Stimulated activated CD8-positive, alpha-beta memory T cell treated with anti-CD3 and anti-CD28 coated beads, Interleukin-4, amount 100 ng/mL, for 24 hours (primary cell): ENCODE data around the gene CD93.

Experiments
- DNase-seq: peaks from one replicate; pipeline ENCODE4 v3.0.0-alpha.2; 2020; ENCODE audit warnings: low read depth

Gene CD93

DNA sequence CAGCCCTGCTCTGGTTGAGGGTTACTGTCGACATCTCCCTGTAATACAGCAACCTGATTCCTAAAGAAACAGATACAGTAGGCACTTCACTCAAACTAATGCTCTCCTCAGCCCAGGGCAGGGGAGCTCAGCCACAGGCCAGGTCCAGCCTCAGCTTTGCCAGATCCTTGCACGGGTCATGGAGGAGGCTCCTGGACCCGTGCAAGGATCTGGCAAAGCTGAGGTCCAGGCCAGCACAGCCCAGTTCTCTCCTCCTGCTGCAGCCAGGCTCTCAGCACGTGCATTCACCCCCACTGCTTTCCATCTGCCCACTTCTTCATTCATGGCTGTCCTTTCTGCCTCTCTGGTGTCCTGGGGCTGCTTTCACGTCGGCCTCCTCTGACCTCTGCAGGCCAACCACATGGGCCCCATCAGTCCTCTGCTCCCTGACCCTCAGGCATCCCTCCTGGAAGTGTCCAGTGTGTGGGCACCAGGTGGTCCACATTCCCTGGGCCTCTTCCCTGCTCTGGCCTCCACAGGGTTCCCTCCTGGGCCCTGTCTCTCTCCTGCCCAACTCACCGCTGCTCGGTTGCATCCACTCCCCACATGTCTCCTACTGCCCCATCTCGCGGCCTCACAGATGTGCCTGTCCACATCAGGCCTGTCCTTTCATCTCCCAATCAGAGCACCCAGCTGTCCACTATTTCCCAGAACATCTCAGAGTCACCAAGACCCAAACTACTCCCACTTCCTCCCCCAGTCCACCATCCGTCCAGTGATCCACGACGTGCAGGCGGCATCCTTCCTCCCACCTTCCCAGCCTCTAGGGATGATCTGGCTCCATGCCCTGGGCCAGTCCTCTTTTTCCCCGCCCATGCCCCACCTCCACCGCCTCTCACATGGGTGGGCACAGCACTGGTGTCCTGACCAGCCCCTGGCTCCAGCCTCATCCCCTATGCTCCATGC is 11.8 kb upstream of the CD93 start:
- DNase-seq = no peak

DNA sequence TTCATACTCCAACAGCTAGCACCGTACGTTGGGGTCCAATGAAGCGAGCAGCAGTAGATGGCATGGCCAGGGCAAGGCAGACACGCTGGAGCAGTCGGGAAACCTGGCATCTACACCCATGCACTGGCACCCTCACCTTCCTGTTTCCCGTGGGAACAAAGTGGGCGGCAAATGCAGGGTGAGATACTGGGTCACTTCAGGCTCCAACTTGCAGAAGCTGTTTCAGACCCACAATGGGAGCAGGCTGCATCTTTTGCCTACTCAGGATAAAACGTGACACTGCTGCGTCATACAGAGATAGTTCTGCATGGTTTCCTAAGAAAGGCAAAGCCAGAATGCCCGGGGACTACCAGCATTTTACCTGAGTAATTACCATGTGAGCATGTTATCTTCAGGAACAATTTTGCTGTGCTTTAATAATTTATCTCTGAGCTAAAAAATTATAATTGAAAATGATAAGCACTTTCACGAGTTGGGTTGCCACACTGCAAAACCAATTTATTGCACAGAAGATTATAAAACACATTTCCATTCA is 10.9 kb upstream of the CD93 start:
- DNase-seq = no peak

- no peak for DNase-seq
Measured at GRCh38 chr20:23096097-23096496, 10.0 kb upstream of the CD93 start.

DNA sequence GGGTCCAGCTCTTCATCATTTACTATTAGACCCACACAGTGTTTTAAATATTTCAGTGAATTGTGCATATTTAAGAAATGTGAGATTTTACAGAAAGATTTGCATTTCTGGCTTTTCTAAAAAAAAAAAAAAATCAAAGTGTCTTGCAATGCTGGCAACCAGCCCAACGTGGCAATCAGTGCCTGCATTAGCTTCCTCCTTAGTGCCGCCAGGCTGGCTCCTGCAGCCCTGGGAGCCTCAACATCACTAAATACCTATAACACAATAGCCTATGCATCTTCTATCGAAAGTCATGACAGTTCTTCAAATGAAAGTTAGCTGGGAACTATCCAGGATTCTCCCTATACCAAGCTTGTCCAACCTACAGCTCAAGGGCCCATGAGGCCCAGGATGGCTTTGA is 9.4 kb upstream of the CD93 start:
- no peak for DNase-seq

DNA sequence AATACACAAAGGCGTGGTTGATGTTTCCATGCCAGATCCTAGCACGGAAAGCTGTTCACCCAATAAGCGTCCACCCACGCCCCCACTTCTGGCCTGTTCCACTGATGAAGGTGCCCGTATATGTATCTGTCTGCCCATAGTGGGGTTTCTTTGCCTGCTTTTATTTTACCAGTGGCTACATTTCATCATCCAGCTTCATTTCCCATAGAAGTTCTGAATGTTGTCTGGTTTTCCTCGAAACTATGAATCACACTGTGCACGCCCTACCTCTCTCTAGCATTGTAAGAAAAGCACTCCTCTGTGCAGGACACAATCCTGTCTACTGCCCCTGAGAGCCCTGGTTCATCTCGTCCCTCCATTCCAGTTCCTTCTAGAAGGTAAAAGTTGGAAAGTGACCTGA is 8.8 kb upstream of the CD93 start:
- no peak for DNase-seq

DNA sequence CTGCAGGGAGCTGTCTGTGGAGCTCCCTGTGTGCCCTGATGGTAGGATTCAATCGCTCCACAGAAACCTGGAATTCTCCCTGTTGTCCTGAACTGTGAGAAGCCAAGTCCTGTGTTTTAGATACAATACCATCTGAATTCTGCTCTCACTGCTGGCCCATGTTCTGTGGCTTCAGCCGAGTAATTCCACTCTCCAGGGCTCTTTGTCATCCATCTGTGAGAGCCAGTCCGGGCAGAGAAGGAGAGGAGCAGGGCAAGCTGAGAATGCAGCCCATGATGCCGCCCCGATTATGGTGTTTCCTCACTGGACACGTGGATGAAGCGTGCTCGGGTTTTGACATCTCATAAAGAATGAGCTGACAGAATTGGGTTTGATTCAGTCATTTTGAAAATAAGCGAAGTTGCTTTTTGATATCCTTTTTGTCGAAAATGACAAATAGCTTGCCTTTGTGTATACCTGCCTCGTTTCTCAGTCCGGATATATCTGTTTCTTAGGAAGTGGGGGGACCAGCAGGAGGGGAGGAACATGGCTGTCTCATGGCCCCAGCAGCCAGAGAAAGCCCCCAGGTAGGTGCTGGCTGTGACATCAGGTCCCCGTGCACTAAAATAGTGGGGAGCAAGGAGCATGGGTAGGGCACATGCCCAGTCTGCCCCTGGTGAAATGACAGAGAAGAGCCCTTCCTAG is 8.2 kb upstream of the CD93 start:
- no peak for DNase-seq

GRCh38 chr20:23093613-23094012 is 7.5 kb upstream of the CD93 start:
- no peak for DNase-seq

GRCh38 chr20:23092861-23093495 is 6.9 kb upstream of the CD93 start:
- DNase-seq = no peak

DNA sequence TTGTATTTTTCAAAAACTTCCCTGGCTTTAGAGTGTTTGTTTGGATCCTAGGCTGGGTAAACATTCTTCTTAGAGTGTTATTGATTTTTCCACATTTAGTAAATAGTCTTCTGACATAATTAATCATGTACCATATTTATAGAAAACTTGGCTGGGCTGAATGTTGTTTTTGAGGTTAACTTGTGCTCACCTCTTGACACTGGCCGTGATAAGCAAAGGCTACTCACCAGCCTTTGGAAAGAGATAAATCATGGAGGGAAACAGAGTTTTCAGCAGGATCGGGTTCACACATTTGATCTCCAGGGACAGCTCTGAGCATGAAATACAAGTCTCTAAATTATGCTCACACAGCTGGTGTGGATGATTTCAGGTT is 6.2 kb upstream of the CD93 start:
- no peak for DNase-seq

DNA sequence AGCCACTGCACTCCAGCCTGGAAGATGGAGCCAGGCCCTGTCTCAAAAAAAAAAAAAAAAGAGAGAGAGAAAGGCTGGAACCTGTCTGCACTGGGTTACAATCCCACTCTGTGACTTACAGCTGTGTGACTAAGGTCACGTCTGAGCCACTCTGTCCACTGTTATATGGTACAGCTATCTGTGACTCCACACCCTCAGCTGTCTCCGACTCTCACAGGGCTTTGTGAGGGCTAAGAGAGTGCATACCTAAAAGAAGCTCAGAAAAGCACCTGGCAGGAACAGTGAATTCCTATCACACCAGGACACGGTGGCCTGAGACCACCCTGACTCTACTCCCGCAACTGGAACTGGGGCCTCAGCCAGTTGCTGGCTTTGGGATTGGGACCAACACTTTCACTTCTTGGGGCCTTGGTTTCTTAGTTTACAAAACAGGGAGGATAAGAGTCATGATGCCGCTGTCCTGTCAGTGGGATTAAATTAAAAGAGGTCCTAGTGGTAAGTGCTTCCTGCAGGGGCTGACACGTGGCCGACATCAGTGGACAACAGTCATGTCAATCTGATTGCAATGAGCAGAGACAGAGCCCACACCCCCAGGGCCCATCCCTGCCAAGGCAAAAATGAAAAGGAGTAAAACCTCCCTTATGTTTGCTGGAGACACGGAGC is 5.7 kb upstream of the CD93 start:
- DNase-seq = no peak

DNA sequence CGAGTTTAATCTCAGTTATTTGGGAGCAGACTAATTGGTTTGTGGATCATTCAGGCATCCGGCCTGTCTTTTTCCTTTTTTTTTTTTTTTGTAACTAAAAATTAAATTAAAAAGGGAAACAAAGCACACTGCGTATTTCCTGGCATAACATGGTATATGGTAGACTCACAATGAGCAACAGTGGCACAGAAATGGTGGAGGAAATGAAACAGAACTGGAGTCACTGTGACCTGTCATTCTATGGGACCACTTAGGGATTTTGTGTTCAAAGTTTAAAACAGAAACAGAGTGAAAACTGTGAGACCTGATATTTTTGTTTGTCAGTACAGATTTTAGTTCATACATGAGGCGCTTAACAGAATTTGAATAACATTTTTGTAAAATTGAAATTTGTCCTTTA is 4.8 kb upstream of the CD93 start:
- DNase-seq = no peak

DNA sequence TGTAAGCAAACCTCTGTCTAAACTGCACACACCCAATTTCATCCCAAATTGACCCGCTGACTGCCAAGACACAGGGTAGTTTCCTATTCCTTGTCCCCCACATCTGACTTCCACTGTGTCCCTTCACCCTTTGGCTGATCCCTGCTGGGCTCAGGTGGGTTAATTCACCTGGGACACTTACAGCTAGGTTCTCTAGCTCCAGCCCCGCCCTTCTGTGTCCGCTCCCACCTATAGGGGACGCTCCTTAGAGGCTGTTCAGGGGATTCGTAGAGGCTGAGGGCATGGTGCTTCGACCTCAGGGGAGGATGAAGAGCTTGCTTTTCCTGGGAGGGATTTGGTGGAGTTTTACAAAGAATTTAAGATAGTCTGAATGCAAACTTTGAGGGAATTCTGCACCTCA is 4.0 kb upstream of the CD93 start:
- no peak for DNase-seq

GRCh38 chr20:23088866-23089265 is 2.7 kb upstream of the CD93 start:
- DNase-seq = no peak

DNA sequence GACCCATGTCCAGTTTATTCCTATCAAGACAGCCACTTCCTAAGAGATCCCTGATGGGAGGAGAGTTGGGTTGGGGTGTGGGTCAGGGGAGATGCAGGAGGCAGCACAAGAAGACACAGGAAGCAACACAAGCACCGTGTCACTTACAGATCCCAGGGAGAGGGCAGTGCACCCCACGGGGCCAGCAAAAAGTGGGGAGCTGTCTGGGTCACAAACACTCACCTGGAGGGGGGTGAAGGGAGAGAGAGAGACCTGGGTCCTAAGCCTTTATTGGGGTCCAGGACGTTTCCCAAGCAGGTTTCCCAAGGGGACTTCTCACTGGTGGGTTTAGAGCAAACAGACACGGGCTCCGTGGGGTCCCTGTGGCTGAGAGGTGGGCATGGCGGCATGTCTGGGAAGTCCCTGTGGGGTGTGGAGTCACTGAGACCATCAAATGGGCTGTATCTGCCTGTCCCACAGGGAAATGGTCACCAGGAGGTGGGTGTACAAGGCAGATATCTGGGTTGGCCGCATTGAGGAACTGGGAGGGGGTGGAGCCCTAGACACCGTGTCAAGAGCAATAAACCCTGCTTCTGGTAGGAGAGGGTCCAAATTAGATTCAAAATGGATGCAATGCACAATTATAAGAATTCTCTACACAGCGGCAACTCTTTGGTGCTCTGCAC is 1.6 kb upstream of the CD93 start:
- no peak for DNase-seq

- no peak for DNase-seq
Measured at GRCh38 chr20:23086931-23087411, 847 bp upstream of the CD93 start.

DNA sequence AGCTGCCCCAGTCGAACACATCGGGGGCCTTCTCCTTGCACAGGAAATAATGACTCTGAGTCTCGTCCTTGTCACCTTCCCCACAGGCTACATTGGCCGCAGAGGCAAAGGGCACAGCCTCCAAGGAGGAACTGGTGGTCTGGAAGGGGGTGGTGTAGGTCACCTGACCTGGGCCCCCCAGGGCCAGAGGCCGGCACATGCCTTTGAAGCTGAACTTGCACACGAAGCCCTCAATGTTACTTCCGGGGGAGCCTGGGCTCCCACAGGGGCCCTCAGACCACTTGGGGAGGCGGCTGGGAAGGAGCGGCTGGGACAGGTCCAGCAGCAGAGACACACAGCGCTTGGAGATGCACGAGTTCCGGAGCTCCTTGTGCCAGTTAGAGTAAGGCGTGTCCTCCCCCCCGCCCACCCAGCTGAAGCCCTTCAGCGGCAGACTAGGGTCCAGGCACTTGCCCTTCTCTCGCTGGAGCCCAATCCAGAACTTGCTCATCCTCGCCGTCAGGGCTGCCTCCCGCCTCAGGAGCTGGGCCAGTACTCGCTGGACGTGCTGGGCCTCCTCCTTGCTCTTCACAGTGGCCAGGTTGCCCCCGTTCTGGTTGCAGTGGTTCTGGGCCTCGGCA is 578 bp downstream of the CD93 start:
- DNase-seq = no peak

DNA sequence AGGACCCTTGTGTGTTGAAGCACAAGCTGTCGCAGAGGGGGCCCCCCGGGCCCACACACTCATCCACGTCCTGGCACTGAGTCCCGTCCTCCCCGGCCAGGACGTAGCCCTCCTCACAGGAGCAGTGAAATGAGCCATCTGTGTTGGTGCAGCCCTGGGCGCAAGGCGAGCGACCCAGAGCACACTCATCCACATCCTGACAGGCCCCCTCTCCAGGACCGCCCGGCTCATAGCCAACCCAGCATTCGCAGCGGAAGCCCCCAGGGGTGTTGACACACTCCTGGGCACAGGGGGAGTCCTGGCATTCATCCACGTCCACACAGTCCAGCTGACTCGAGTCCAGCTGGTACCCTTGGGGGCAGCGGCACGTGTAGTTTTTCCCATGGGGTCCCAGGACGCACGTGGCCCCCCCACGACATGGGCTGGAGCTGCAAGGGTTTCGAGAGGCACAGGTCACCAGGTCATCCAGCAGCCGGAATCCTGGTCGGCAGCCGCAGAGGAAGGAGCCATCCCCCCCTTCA is 1.2 kb downstream of the CD93 start:
- DNase-seq = no peak

DNA sequence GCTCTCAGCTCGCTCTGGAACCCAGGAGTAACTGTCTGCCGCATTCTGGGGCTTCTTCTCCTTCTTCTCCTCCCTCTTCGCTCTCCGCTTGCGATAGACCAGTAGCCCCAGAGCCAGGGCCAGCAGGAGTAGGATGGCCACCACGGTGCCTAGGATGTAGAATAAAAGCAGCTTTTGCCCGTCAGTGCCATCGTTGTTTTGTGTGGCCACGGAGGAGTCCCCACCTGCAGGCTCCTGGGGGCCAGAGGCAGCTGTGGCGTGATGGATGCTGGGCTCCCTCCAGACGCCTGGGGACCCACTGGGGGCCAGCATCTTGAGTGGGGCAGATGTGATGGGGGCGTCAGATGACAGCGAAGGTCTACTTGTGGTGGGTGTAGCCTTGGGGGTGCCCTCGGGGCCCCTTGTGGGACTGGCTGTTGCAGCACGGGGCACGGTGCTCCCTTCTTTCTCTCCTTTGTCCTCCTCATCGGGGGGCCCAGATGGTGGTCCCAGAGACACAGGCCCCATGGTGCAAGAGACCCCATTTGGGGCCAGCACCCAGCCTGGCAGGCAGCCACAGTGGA is 1.8 kb downstream of the CD93 start:
- no peak for DNase-seq

- no peak for DNase-seq
Measured at GRCh38 chr20:23083553-23084220, 2.4 kb downstream of the CD93 start.
